Lower lobe of right lung (tissue), 2 donors: ENCODE measurements around the gene SLC35B4. TPM values are rescaled to one million over a fixed set of nuclear protein-coding genes. Genes with fewer than 3 reads are reported as not detected.

Source experiments
- ATAC-seq, 2 donors: fragments of 200-7000 bp; cut with Tn5 transposase; one replicate each; pipeline ENCODE4 v1.9.1; 2020 to 2022; ENCODE audit warnings: mild to moderate bottlenecking in 2 of 2, moderate library complexity in 2 of 2
- DNase-seq: peaks from one replicate; pipeline ENCODE4 v3.0.0-alpha.2; 2020
- H3K27ac ChIP-seq: fragments of 200-600 bp; one replicate; pipeline ENCODE4 v1.8.0; 2022
- H3K27me3 ChIP-seq: fragments of 200-600 bp; one replicate; pipeline ENCODE4 v1.8.0; 2022; ENCODE audit warnings: low read depth
- H3K36me3 ChIP-seq: fragments of 200-600 bp; one replicate; pipeline ENCODE4 v1.8.0; 2022; ENCODE audit warnings: mild to moderate bottlenecking
- H3K4me1 ChIP-seq: fragments of 200-600 bp; one replicate; pipeline ENCODE4 v1.8.0; 2022
- H3K4me3 ChIP-seq: fragments of 200-600 bp; one replicate; pipeline ENCODE4 v1.8.0; 2022; ENCODE audit warnings: mild to moderate bottlenecking
- H3K9me3 ChIP-seq: fragments of 200-600 bp; one replicate; pipeline ENCODE4 v1.8.0; 2022
- CTCF ChIP-seq: fragments of 200-600 bp; IDR thresholded peaks from one replicate; pipeline ENCODE4 v1.8.0; 2022; ENCODE audit warnings: antibody characterized with exemption, mild to moderate bottlenecking
- intact Hi-C: fragments of 100-400 bp; cut with DNase I; formaldehyde crosslinking; loops from one replicate; pipeline ENCODE4 v1.11.0; 2022
- total RNA-seq: library from RNA; stranded (reverse); fragmentation: NEBNext Ultra II Directional; extraction: Animal tissue kit (Norgen Biotek cat#: 25700); gene quantifications from one replicate; pipeline ENCODE4 v1.2.1, GENCODE V29; 2021
- donor health status: DM: no; HTN: yes; CAD: no; lungs with severe emphysema.

SLC35B4 gene
- total RNA-seq, 1 donor from 2014 or later, result 12.2 TPM

GRCh38 chr7:134355004-134355525 lies 38.3 kb upstream of the SLC35B4 start:
- H3K36me3 ChIP-seq, result no peaks in the 10 kb centered on the region
- no peak overlapping the region for H3K4me3 ChIP-seq
- ATAC-seq, result no peak
- no peak overlapping the region for H3K27ac ChIP-seq
- no peaks in the 10 kb centered on the region for H3K27me3 ChIP-seq
- DNase-seq, result no peak
- H3K9me3 ChIP-seq, result no peaks in the 10 kb centered on the region
- no peak for TF ChIP-seq CTCF
- no peaks in the 10 kb centered on the region for H3K4me1 ChIP-seq
- intact Hi-C loops, result no loop called here

GRCh38 chr7:134353411-134353810 lies 36.7 kb upstream of the SLC35B4 start:
- Histone ChIP-seq H3K36me3 (no peaks in the 10 kb centered on the region), H3K27me3 (no peaks in the 10 kb centered on the region), H3K4me1 (no peaks in the 10 kb centered on the region), H3K27ac (no peak overlapping the region), H3K4me3 (no peak overlapping the region), H3K9me3 (no peaks in the 10 kb centered on the region)
- TF ChIP-seq CTCF, result no peak
- no peak for DNase-seq
- no peak for ATAC-seq
- intact Hi-C loops, result no loop called here

GRCh38 chr7:134351424-134351823 lies 34.7 kb upstream of the SLC35B4 start:
- H3K27ac ChIP-seq, result no peak overlapping the region
- H3K4me3 ChIP-seq, result no peak overlapping the region
- H3K36me3 ChIP-seq, result no peaks in the 10 kb centered on the region
- no peaks in the 10 kb centered on the region for H3K4me1 ChIP-seq
- no peaks in the 10 kb centered on the region for H3K9me3 ChIP-seq
- H3K27me3 ChIP-seq, result no peaks in the 10 kb centered on the region
- DNase-seq (no peak), ATAC-seq (no peak)
- intact Hi-C loops, result no loop called here
- TF ChIP-seq CTCF, result no peak

GRCh38 chr7:134350709-134351108 lies 34.0 kb upstream of the SLC35B4 start:
- no peak overlapping the region for H3K27ac ChIP-seq

GRCh38 chr7:134347567-134347966 lies 30.8 kb upstream of the SLC35B4 start:
- intact Hi-C loops, result no loop called here
- Histone ChIP-seq H3K4me1 (no peaks in the 10 kb centered on the region), H3K27ac (no peak overlapping the region), H3K36me3 (no peaks in the 10 kb centered on the region), H3K27me3 (no peaks in the 10 kb centered on the region), H3K4me3 (no peak overlapping the region), H3K9me3 (no peaks in the 10 kb centered on the region)
- TF ChIP-seq CTCF, result no peak
- no peak for DNase-seq
- no peak for ATAC-seq

More at GRCh38 chr7:134350709-134351108, 34.0 kb upstream of the SLC35B4 start:
- intact Hi-C loops, result no loop called here
- H3K36me3 ChIP-seq, result no peaks in the 10 kb centered on the region
- no peaks in the 10 kb centered on the region for H3K4me1 ChIP-seq
- no peak overlapping the region for H3K4me3 ChIP-seq
- no peaks in the 10 kb centered on the region for H3K9me3 ChIP-seq
- DNase-seq, result no peak
- no peak for ATAC-seq
- no peak for TF ChIP-seq CTCF
- H3K27me3 ChIP-seq, result no peaks in the 10 kb centered on the region

- no peak for ATAC-seq
- H3K9me3 ChIP-seq, result no peaks in the 10 kb centered on the region
- H3K36me3 ChIP-seq, result no peaks in the 10 kb centered on the region
- intact Hi-C loops, result no loop called here
- TF ChIP-seq CTCF, result no peak
- no peaks in the 10 kb centered on the region for H3K27me3 ChIP-seq
- no peak for DNase-seq
- no peaks in the 10 kb centered on the region for H3K4me1 ChIP-seq
- H3K4me3 ChIP-seq, result no peak overlapping the region
- H3K27ac ChIP-seq, result no peak overlapping the region
Measured at GRCh38 chr7:134343796-134344195, 27.1 kb upstream of the SLC35B4 start.
